ENCODE measurements around the gene CCDC172. TPM values are rescaled to one million over a fixed set of nuclear protein-coding genes. Genes with fewer than 3 reads are reported as not detected.

The CCDC172 gene
- total and polyA plus RNA-seq, 2 experiments from 2014 or later: 4.6 to 17.6 TPM

DNA sequence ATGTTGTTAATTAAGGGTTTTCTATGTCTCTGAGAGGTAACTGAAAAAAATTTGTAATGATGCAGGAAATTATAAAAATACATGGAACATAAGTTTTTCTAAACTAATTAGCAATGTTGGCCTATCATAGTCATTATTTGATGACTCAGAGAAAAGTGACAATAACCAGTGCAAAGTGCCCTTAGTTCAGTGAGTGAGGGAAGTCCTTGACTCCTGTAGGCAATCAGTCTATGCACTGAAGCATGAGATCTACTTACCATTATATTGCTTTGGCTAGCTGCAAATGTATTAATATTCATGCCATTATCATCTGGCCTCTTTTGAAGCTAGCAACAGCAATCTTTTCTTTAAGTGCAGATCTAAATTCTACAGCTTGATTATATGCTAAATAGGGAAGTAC lies 40.6 kb downstream of the CCDC172 start:
- no peaks in the 10 kb centered on the region for H3K9me3 Mint-ChIP-seq
- Histone ChIP-seq H3K4me3 (no peak overlapping the region), H3K4me1 (ENCODE audit: insufficient read depth) (no peaks in the 10 kb centered on the region), H4K20me1 (replicated peaks; ENCODE audit: insufficient read depth) (no peaks in the 10 kb centered on the region), H3K36me3 (ENCODE audit: insufficient read depth) (no peaks in the 10 kb centered on the region), H3K9me2 (ENCODE audit: insufficient read depth) (no peaks in the 10 kb centered on the region), H3K4me2 (no peak overlapping the region), H3K27ac (ENCODE audit: low read depth) (no peak overlapping the region), H2AFZ (no peak overlapping the region), H3K79me2 (replicated peaks; ENCODE audit: insufficient read depth) (no peaks in the 10 kb centered on the region), H3K27me3 (ENCODE audit: insufficient read depth) (no peaks in the 10 kb centered on the region), H3F3A (replicated peaks; ENCODE audit: low read depth) (no peaks in the 10 kb centered on the region)
- TF ChIP-seq STAT1 (IDR thresholded peaks at IDR 0.05; ENCODE audit: unreplicated experiment) (no peak), EZH2 (IDR thresholded peaks at IDR 0.05; ENCODE audit: low read depth, unreplicated experiment) (no peak), EZH2phosphoT487 (IDR thresholded peaks at IDR 0.05; ENCODE audit: unreplicated experiment) (no peak), JUNB (IDR thresholded peaks at IDR 0.05; ENCODE audit: unreplicated experiment) (no peak), POLR2AphosphoS5 (IDR thresholded peaks at IDR 0.05; ENCODE audit: low read depth) (no peak), ZNF331 (CRISPR knock-in tag; IDR thresholded peaks at IDR 0.05; ENCODE audit: low read depth) (no peak), CREB1 (CRISPR knock-in tag; IDR thresholded peaks at IDR 0.05; ENCODE audit: low read depth) (no peak), NANOG (IDR thresholded peaks at IDR 0.05; ENCODE audit: borderline replicate concordance) (no peak), ZNF114 (CRISPR knock-in tag; IDR thresholded peaks at IDR 0.05) (no peak)
- TF ChIP-seq, protein P1, sequence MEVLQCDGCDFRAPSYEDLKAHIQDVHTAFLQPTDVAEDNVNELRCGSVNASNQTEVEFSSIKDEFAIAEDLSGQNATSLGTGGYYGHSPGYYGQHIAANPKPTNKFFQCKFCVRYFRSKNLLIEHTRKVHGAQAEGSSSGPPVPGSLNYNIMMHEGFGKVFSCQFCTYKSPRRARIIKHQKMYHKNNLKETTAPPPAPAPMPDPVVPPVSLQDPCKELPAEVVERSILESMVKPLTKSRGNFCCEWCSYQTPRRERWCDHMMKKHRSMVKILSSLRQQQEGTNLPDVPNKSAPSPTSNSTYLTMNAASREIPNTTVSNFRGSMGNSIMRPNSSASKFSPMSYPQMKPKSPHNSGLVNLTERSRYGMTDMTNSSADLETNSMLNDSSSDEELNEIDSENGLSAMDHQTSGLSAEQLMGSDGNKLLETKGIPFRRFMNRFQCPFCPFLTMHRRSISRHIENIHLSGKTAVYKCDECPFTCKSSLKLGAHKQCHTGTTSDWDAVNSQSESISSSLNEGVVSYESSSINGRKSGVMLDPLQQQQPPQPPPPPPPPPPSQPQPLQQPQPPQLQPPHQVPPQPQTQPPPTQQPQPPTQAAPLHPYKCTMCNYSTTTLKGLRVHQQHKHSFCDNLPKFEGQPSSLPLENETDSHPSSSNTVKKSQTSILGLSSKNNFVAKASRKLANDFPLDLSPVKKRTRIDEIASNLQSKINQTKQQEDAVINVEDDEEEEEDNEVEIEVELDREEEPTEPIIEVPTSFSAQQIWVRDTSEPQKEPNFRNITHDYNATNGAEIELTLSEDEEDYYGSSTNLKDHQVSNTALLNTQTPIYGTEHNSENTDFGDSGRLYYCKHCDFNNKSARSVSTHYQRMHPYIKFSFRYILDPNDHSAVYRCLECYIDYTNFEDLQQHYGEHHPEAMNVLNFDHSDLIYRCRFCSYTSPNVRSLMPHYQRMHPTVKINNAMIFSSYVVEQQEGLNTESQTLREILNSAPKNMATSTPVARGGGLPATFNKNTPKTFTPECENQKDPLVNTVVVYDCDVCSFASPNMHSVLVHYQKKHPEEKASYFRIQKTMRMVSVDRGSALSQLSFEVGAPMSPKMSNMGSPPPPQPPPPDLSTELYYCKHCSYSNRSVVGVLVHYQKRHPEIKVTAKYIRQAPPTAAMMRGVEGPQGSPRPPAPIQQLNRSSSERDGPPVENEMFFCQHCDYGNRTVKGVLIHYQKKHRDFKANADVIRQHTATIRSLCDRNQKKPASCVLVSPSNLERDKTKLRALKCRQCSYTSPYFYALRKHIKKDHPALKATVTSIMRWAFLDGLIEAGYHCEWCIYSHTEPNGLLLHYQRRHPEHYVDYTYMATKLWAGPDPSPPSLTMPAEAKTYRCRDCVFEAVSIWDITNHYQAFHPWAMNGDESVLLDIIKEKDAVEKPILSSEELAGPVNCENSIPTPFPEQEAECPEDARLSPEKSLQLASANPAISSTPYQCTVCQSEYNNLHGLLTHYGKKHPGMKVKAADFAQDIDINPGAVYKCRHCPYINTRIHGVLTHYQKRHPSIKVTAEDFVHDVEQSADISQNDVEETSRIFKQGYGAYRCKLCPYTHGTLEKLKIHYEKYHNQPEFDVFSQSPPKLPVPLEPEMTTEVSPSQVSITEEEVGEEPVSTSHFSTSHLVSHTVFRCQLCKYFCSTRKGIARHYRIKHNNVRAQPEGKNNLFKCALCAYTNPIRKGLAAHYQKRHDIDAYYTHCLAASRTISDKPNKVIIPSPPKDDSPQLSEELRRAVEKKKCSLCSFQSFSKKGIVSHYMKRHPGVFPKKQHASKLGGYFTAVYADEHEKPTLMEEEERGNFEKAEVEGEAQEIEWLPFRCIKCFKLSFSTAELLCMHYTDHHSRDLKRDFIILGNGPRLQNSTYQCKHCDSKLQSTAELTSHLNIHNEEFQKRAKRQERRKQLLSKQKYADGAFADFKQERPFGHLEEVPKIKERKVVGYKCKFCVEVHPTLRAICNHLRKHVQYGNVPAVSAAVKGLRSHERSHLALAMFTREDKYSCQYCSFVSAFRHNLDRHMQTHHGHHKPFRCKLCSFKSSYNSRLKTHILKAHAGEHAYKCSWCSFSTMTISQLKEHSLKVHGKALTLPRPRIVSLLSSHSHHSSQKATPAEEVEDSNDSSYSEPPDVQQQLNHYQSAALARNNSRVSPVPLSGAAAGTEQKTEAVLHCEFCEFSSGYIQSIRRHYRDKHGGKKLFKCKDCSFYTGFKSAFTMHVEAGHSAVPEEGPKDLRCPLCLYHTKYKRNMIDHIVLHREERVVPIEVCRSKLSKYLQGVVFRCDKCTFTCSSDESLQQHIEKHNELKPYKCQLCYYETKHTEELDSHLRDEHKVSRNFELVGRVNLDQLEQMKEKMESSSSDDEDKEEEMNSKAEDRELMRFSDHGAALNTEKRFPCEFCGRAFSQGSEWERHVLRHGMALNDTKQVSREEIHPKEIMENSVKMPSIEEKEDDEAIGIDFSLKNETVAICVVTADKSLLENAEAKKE (CRISPR knock-in tag; IDR thresholded peaks at IDR 0.05): no peak
- TF ChIP-seq, protein P2, sequence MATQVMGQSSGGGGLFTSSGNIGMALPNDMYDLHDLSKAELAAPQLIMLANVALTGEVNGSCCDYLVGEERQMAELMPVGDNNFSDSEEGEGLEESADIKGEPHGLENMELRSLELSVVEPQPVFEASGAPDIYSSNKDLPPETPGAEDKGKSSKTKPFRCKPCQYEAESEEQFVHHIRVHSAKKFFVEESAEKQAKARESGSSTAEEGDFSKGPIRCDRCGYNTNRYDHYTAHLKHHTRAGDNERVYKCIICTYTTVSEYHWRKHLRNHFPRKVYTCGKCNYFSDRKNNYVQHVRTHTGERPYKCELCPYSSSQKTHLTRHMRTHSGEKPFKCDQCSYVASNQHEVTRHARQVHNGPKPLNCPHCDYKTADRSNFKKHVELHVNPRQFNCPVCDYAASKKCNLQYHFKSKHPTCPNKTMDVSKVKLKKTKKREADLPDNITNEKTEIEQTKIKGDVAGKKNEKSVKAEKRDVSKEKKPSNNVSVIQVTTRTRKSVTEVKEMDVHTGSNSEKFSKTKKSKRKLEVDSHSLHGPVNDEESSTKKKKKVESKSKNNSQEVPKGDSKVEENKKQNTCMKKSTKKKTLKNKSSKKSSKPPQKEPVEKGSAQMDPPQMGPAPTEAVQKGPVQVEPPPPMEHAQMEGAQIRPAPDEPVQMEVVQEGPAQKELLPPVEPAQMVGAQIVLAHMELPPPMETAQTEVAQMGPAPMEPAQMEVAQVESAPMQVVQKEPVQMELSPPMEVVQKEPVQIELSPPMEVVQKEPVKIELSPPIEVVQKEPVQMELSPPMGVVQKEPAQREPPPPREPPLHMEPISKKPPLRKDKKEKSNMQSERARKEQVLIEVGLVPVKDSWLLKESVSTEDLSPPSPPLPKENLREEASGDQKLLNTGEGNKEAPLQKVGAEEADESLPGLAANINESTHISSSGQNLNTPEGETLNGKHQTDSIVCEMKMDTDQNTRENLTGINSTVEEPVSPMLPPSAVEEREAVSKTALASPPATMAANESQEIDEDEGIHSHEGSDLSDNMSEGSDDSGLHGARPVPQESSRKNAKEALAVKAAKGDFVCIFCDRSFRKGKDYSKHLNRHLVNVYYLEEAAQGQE (IDR thresholded peaks at IDR 0.05; ENCODE audit: unreplicated experiment): no peak
- TF ChIP-seq, protein P3, sequence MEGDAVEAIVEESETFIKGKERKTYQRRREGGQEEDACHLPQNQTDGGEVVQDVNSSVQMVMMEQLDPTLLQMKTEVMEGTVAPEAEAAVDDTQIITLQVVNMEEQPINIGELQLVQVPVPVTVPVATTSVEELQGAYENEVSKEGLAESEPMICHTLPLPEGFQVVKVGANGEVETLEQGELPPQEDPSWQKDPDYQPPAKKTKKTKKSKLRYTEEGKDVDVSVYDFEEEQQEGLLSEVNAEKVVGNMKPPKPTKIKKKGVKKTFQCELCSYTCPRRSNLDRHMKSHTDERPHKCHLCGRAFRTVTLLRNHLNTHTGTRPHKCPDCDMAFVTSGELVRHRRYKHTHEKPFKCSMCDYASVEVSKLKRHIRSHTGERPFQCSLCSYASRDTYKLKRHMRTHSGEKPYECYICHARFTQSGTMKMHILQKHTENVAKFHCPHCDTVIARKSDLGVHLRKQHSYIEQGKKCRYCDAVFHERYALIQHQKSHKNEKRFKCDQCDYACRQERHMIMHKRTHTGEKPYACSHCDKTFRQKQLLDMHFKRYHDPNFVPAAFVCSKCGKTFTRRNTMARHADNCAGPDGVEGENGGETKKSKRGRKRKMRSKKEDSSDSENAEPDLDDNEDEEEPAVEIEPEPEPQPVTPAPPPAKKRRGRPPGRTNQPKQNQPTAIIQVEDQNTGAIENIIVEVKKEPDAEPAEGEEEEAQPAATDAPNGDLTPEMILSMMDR (conservative IDR thresholded peaks at IDR 0.05; ENCODE audit: low read depth in 2 of 2): no peak
- TF ChIP-seq, protein P4, sequence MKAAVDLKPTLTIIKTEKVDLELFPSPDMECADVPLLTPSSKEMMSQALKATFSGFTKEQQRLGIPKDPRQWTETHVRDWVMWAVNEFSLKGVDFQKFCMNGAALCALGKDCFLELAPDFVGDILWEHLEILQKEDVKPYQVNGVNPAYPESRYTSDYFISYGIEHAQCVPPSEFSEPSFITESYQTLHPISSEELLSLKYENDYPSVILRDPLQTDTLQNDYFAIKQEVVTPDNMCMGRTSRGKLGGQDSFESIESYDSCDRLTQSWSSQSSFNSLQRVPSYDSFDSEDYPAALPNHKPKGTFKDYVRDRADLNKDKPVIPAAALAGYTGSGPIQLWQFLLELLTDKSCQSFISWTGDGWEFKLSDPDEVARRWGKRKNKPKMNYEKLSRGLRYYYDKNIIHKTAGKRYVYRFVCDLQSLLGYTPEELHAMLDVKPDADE (IDR thresholded peaks at IDR 0.05): no peak
- no peaks in the 10 kb centered on the region for H3K27me3 Mint-ChIP-seq (ENCODE audit: insufficient read depth, low read depth, poor library complexity)
- H3K36me3 Mint-ChIP-seq (ENCODE audit: low read depth): no peaks in the 10 kb centered on the region
- no peak overlapping the region for H3K4me3 Mint-ChIP-seq
- no peak for DNase-seq (ENCODE audit: low spot score)
- H3K27ac Mint-ChIP-seq: no peak overlapping the region
- no peak for ATAC-seq
- no peaks in the 10 kb centered on the region for H3K4me1 Mint-ChIP-seq

Measured in GM23338 (cell line).